DMS153 treated with DMSO at 0.1 percent for 48 hours (cell line): ENCODE results near the gene MAD1L1.
"Not testable (repeated sequence)": the region's sequence is repeated elsewhere in the genome, so short reads cannot be mapped to it uniquely, and the experiment has no call there.

Experiments
- DNase-seq: peaks from one replicate; lab custom pipeline; 2025; ENCODE audit not compliant: unreplicated experiment; lab: John Stamatoyannopoulos, UW

Gene MAD1L1

GRCh38 chr7:2005786-2006185, 227.0 kb downstream of the MAD1L1 start:
- DNase-seq: no peak

DNA sequence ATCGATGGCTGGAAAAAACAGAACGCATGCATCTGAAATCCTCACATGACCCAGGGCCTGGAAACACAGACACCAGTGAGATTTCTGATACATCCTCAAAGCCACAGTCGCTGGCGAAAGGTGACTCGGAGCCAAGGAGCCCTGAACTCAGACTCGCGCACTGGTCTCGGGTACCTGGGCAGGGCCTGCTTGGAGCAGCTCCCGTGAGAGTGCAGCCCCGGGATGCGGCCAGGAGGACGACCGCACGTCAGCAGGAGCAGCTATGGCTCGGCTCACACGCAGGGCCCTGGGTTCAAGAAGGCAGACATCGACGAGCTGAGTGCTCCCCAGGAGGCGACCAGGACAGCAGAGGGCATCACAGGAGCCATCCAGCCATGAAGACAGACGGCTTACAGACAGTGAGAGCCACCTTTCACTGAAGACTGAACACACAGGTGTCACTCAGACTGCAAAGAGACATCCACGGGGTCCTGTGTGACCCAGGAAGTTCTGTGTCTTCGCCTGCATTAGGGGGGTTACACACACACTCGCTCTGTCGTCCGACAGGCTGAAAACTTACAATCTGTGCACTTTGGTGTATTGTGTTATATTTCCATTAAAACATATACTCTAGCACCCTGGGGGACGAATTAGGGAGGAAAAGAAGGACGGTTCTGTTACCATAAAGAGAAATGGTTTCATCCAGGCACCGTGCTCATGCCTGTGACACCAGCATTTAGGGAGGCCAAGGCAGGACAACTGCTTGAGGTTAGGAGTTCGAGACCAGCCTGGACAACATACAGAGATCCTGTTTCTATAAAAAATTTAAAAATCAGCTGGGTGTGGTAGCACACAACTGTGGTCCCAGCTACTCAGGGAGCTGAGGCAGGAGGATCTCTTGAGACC, 227.7 kb downstream of the MAD1L1 start:
- no peak for DNase-seq

GRCh38 chr7:2003931-2004812, 228.6 kb downstream of the MAD1L1 start:
- no peak for DNase-seq

DNA sequence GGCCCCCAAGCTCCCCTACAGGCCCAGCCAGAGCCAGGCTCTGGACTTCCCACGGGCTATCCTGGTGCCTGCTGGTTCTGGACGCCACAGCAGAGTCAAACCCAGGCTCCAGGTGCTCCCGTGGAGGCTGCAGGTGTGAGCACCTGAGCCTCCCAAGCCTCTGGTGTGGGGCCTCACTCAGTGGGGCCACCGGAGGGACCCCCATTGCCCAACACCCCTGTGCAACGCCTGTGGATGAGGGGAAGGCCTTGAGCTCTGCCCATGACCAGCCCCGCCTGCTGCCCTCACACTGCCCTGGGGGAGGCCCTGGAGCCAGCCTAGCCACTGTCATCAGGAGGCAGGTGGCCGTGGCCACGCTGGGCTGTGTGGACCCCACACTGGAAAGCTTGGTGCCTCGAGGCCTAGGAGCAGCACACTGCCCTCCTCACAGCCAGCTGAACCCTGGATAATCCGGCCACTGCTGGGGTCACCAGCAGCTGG, 229.3 kb downstream of the MAD1L1 start:
- DNase-seq: no peak

- no peak for DNase-seq
Measured at GRCh38 chr7:2002561-2003450, 229.9 kb downstream of the MAD1L1 start.

GRCh38 chr7:2001601-2002442, 230.9 kb downstream of the MAD1L1 start:
- DNase-seq: no peak

- DNase-seq: no peak
Measured at GRCh38 chr7:2000746-2001321, 231.9 kb downstream of the MAD1L1 start.

DNA sequence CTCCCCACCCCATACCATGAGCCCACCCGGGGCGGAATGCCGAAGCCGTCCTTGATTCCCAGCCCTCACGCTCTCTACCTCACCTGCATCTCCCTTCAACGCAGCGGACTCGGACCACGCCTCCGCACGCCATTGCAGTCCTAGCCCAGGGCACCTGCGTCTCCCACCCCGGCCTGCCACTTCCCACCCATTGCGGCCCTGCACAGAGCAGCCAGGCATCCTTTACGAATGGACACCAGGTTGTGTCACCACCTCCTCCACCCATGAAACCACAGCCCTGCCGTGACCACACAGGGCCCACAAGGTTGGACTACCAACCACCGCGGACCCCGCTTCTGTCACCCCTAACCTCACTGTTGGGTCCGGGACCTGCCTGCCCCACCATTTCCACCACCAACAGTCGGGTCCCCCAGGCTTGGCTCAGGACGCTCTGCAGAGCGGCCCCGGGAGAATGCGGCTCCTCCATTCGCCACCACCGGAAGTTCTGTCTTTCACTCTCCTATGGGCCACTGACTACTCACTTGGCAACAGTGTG, 232.5 kb downstream of the MAD1L1 start:
- no peak for DNase-seq

- no peak for DNase-seq
Measured at GRCh38 chr7:1999278-1999984, 233.3 kb downstream of the MAD1L1 start.

DNA sequence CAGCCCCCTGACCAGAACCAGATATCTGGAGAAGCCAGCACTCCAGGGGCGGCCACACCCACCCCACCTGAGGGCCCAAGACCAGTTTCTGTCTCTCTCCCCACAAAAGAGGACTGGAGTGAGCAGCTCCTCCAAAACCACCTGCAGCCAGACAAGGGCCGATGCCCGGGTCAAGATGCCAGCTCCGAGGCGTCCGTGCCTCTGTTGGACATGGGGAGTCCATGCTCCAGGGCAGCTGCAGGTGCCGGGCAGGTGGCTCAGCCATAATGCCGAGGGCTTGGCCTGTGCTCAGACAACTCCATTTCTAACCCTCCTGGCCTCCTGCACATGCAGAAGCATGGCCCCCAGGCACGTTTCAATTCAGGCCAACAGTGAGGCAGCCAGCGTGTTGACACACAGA, 234.6 kb downstream of the MAD1L1 start:
- no peak for DNase-seq

DNA sequence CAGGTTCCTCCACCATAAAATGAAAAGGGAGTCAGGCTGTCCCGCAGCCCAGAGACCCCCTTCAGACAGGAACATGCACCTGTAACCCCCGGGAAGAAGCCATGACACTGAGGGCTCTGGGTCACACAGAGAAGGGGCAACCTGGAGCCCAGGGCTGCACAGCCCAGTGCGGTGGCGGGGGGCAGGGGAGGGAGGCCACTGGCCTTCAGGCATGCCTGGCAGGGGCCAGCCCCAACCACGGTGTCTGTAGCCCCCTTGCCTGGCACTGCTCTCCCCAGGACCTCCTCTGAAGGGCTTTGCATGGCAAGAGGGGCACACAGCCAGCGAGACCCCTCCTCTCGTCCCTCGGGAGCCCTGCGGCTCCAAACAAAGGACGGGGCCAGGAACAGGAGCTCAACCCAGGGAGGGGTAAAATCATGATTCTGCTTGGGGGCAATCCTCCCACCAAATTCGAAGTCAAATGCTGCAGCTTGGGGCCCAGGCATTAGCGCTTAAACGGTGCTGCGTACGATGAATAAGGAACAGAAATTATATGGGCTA, 235.1 kb downstream of the MAD1L1 start:
- DNase-seq: no peak

DNA sequence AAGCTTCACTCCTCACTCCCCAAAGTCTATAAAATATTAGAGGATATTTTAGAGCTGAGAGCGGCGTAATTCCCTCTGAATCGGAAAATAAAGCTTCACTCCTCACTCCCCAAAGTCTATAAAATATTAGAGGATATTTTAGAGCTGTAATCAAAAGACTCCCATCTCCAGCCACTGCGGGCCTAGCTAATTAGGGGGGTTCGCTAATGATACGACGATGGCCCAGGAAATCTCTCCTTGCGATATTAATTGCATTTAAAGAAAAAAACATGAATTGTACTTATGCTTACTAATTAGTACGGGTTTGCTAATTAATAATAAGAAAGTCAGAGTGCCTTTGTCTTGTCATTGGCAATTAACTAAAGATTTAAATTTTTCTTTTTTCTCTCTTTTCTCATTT, 235.9 kb downstream of the MAD1L1 start:
- DNase-seq: no peak

DNA sequence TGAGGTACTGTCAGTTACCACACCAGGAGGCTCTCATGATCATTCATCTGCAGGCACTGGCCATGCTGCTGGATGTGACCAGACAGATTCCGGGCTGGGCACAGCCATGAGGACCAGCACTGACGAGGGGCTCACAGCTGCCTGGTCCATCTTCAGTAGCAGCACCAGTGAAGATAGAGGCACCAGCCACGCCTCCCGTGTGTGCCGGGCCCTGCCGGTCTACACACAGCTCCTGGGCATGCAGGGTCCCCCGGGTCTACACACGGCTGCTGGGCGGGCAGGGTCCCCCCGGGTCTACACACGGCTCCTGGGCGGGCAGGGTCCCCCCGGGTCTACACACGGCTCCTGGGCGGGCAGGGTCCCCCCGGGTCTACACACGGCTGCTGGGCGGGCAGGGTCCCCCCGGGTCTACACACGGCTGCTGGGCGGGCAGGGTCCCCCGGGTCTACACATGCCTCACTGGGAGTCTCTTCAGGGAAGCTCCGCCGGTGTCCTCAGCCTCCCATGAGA, 236.8 kb downstream of the MAD1L1 start:
- DNase-seq: not testable (repeated sequence)

DNA sequence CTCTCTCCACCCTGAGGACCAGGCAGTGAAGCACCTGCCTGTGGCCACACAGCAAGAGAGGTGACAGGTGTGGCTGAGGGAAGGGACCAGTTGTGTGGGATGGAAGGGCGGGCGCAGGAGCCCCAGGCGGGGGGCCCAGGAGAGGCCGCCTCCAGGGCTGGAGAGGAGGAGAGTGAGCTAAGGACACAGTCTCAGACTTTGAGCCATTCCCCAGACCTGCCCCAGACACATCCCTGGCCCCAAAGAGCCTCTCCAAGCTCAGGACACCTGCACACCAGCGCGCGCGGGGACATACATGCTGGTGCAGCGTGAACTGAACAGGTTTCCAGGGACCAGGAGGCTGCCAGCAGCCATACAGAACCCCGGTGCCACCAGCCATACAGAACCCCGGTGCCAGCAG, 237.3 kb downstream of the MAD1L1 start:
- no peak for DNase-seq

DNA sequence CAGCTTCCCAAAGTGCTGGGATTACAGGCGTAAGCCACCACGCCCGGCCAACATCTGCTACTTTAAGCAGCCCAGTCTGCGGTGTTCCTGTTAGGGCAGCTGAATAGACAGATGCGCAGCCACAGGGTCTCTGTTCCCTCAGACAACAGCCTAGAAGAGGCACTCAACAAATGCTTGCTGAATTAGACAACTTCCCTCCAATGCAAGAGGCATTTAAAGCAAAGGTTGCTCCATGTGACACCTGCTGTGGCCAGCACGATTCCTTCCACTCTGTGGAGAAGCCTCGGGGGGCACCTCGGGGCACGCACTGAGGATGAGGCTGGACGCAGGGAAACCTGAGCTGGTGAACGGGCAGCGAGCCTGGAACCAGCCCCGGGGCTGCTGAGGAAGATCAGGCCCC, 237.8 kb downstream of the MAD1L1 start:
- peak; percentile 61 for DNase-seq

GRCh38 chr7:1993776-1994740, 238.7 kb downstream of the MAD1L1 start:
- no peak for DNase-seq
